NOMO-1 (cell line): Measurements from ENCODE around the gene KIAA1614.

Source experiments
- DNase-seq, 2 experiments: peaks; one replicate each; lab custom pipeline; 2025; ENCODE audit not compliant: unreplicated experiment in 2 of 2; lab: John Stamatoyannopoulos, UW

Gene KIAA1614

GRCh38 chr1:180923887-180924286 is 11.2 kb downstream of the KIAA1614 start:
- no peak for DNase-seq

GRCh38 chr1:180924939-180925338 is 12.2 kb downstream of the KIAA1614 start:
- DNase-seq, result no peak

GRCh38 chr1:180925471-180926051 is 12.9 kb downstream of the KIAA1614 start:
- no peak for DNase-seq

- DNase-seq, result peak in 1 of 2 experiments; percentile 14
Observed at GRCh38 chr1:180926164-180926981, 13.7 kb downstream of the KIAA1614 start.

- no peak for DNase-seq
Observed at GRCh38 chr1:180927348-180927747, 14.7 kb downstream of the KIAA1614 start.

GRCh38 chr1:180927841-180928240 is 15.1 kb downstream of the KIAA1614 start:
- DNase-seq, result no peak

GRCh38 chr1:180928331-180929230 is 15.9 kb downstream of the KIAA1614 start:
- no peak for DNase-seq

- DNase-seq, result no peak
Observed at GRCh38 chr1:180929389-180929788, 16.7 kb downstream of the KIAA1614 start.

- DNase-seq, result no peak
Observed at GRCh38 chr1:180930687-180931086, 18.0 kb downstream of the KIAA1614 start.

GRCh38 chr1:180931529-180931928 is 18.8 kb downstream of the KIAA1614 start:
- DNase-seq, result no peak

- DNase-seq, result no peak
Observed at GRCh38 chr1:180932378-180932777, 19.7 kb downstream of the KIAA1614 start.

- no peak for DNase-seq
Observed at GRCh38 chr1:180933141-180933540, 20.4 kb downstream of the KIAA1614 start.

- peak; percentile 73 to 89 for DNase-seq
Observed at GRCh38 chr1:180934563-180934962, 21.9 kb downstream of the KIAA1614 start.

- no peak for DNase-seq
Observed at GRCh38 chr1:180935326-180936109, 22.8 kb downstream of the KIAA1614 start.

GRCh38 chr1:180936110-180937011 is 23.7 kb downstream of the KIAA1614 start:
- DNase-seq, result no peak

GRCh38 chr1:180937012-180937372 is 24.3 kb downstream of the KIAA1614 start:
- no peak for DNase-seq

- DNase-seq, result no peak
Observed at GRCh38 chr1:180937624-180938225, 25.0 kb downstream of the KIAA1614 start.

- no peak for DNase-seq
Observed at GRCh38 chr1:180939073-180939710, 26.5 kb downstream of the KIAA1614 start.

GRCh38 chr1:180939711-180940103 is 27.0 kb downstream of the KIAA1614 start:
- DNase-seq, result no peak
